GM18519 (cell line): ENCODE measurements around the gene TPM4.

Experiments used
- ATAC-seq: cut with Tn5 transposase; IDR thresholded peaks from one replicate; pipeline ENCODE4 v1.9.1; 2021; ENCODE audit warnings: mild to moderate bottlenecking, moderate library complexity; ENCODE audit not compliant: unreplicated experiment, low FRiP score

The TPM4 gene

GRCh38 chr19:16121141-16121540, 44.8 kb downstream of the TPM4 start:
- ATAC-seq = no peak

- no peak for ATAC-seq
These were observed 45.7 kb downstream of the TPM4 start for GRCh38 chr19:16121967-16122366.

DNA sequence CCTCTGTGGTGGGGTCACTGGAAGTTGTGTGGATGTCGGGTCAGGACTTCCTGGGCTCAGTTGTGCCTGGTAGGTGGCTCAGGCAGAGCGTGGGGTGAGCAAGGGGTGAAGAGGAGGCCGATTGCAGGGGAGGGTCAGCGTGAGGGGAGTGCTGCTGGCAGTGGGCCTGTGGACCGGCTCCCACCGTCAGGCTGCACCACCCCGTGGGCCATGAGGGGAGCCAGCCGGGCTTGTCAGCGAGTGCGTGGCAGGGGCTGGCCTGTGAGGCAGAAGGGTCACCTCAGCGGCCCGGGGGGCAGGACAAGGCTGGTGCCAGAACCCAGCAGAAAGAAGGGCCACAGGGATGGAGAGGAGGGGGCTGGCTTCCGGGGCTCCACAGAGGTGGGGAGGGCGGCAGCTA, 48.7 kb downstream of the TPM4 start:
- no peak for ATAC-seq

DNA sequence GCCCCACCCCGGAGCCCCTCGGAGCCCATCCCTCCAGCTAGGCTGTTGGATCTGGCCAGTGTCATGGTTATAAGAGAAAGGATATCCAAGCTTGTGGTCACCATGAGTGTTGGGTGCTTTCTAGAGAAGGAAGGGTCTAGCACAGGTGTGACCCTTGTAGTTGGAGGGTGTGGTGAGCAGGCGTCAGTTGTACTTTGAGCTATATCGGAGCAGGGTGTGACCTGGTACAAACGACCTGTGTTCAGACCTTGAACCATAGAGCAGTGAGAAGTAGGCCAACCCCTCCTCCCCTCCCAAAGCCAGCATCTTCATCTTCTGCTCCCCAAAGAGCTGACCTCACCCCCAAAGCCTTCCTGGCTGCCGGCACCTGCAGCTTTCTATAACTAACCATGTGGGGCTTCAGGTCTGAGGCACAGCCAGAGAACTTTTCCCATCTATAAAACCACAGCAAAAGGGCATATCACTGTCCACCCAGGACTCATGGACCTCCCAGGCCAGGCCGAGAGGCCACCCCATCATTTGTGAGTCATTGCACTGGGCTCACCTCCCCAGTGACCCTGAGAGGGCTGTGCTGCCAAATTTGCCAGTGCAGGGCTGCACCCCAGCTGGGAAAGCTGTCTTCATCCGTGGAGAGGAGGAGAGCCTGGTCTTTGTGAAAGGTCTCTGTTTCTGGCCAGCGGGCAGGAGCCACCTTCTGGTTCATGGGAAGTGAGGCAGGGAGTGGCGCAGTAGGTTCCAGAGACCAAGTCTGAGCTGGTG, 49.6 kb downstream of the TPM4 start:
- no peak for ATAC-seq

DNA sequence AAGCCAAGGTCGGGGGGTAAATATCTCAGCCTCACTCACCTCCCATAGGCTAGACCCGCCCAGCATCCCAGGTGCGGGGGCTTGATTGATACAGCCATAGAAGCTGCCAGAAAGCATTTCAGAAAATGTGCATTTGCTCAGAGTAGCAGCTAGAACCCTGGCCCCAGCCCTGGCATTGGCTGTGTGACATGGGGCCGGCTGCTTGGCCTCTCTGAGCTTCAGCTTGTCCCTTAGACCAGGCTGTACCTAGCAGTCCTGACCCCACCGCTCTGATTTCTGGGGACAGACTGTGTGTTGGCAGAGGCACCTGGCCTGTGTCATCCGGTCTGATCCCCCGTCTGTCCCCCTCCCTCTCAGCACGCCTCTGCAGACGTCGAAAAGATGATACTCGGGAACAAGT, 50.8 kb downstream of the TPM4 start:
- ATAC-seq = no peak

GRCh38 chr19:16127776-16128371, 51.6 kb downstream of the TPM4 start:
- ATAC-seq = no peak

DNA sequence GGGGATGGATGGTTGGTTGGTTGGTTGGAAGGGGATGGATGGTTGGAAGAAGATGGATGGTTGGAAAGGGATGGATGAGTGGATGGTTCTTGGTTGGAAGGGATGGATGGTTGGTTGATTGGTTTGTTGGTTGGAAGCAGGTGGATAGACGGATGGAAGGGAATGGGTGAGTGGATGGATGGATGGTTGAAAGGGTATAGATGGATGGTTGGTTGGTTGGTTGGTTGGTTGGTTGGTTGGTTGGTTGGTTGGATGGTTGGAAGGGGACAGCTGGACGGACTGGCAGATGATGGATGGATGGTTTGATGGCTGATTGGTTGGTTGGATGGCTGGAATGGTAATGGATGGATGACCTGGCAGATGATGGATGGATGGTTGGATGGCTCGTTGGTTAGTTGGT, 55.4 kb downstream of the TPM4 start:
- no peak for ATAC-seq

- no peak for ATAC-seq
These were observed 57.5 kb downstream of the TPM4 start for GRCh38 chr19:16133818-16134217.

- ATAC-seq = no peak
These were observed 58.2 kb downstream of the TPM4 start for GRCh38 chr19:16134510-16134909.

- ATAC-seq = no peak
These were observed 59.3 kb downstream of the TPM4 start for GRCh38 chr19:16135430-16136127.

DNA sequence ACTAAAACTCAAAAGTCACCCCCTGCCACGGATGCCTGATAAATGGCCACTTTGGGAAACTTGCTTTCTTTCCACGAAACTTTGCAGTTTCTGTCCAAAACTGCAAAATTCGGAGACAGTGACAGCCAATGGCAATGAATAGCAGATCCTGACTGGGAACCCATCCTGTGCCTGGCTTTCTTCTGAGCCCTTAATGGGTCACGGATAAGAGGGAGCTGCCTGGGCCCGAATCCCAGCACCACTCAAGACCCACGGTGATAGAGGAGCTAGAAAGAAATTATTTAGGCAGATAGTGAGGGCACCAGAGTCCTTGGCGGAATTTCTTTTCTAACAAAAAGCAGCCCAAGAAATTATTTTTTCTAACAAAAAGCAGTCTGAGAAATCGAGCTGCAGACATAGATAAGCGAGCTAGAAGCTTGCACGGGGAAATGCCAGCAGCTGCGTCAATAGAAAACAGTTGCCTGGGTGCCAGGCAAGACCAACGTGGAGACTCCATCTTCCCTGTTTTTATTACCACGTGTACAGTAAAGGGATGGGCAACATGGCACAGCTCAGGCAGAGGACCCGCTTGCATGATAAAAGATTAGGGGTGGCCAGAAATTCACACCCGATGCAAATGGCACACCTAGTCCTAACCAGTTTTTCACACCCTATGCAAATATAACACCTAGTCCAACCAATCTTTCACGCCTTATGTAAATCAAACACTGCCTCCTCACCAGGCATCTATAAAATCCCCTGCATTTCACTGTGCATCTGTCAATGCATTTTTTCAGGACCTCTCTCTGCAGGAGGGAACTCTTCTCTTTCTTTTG, 60.1 kb downstream of the TPM4 start:
- ATAC-seq = no peak

DNA sequence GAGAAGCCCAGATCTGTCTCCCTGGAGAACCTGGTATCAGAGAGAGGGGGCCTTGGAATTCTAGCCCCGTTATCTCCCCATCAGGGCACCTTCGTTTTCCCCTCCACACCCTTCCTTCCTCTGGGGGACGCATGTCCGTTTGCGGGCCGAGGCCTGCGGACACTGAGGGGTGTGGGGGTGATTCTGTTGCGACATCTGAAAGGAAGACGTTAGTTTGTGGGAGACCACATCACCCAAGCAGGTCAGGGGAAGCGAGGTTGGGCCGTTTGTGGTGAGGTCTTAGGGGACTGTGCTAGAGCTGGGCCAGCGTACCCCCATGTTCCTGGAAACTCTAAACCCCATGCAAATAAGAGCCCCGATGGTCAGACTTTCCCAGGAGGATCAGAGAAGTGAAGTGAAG, 63.5 kb downstream of the TPM4 start:
- no peak for ATAC-seq

GRCh38 chr19:16141043-16141442, 64.7 kb downstream of the TPM4 start:
- no peak for ATAC-seq

- no peak for ATAC-seq
These were observed 65.8 kb downstream of the TPM4 start for GRCh38 chr19:16142032-16142580.

DNA sequence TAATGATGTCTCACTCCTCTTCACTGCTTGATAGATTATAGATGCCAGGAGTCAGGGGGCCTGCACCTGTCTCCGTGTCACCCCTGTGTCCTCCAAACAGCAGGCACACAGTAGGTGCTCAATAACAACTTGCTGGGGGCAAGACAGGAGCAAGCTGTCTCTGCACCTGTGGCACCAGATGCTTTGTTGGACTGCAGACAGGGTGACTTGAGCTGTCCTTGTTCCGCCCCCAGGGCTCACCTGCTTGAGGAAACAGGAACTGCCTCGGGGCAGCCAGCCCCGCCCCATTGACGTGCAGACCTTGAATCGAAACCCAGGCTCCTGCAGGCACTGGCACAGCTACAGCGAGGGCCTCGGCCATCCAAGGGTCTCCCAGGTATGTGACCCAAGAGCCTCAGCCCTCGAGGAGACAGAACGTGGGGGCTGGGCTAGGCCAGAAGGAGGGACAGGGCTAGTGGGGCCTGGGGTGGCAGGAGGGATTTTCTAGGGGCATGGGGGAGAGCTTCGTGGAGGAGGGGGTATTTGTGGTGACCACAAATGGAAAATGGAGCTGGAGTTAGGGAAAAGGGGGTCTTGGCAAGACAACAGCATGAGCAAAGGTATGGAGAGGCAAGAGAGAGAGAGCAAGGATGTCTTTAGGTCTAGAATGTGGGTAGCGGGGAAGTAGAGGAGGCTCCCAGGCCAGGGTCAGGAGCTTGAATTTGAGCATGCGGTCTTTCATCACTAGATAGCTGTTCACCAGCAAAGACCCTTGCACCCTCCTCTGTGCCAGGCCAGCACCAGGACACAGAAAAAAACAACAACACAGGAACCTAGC, 67.3 kb downstream of the TPM4 start, which contains the start of gene HSH2D:
Gene HSH2D, plus strand, starts transcription at position 287 of the 817 bp plus-strand sequence. CDS start 5,066 bp downstream, outside the sequence.
- no peak for ATAC-seq

DNA sequence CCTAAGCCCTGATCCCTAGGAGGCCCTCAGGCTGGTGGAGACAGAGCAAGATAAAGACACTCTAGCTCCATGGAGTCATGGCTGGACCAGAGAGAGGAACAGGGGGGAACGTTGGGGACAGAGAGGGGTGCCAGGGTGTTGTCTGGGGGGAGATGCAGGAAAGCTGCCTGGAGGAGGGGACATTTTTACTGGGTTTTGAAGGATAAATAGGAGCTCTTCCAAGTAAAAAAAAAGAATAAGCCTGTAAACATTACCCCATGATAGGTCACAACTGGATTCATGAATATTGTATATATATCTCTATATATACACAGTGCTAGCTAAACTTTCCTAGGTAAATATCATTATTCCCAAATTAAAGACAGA, 67.9 kb downstream of the TPM4 start:
- no peak for ATAC-seq

GRCh38 chr19:16146112-16146511, 69.8 kb downstream of the TPM4 start:
- no peak for ATAC-seq

GRCh38 chr19:16148443-16149229, 72.3 kb downstream of the TPM4 start:
- no peak for ATAC-seq
